ENCODE measurements around the gene UNC119B. TPM values are rescaled to one million over a fixed set of nuclear protein-coding genes. Genes with fewer than 3 reads are reported as not detected.

Gene UNC119B
- total RNA-seq, 3 donors from 2014 or later: 19.2 to 24.0 (median 22.0) TPM

- no peak for DNase-seq (ENCODE audit: low spot score in 2 of 2)
- Histone ChIP-seq H3K4me1 (no peaks in the 10 kb centered on the region), H3K27me3 (no peaks in the 10 kb centered on the region), H3K27ac (no peak overlapping the region), H3K4me3 (no peak overlapping the region), H3K9me3 (no peaks in the 10 kb centered on the region), H3K36me3 (peaks cover 6% of the 10 kb centered on the region)
- TF ChIP-seq POLR2AphosphoS5 (IDR thresholded peaks at IDR 0.05) (no peak), POLR2A (IDR thresholded peaks at IDR 0.05) (no peak)
- TF ChIP-seq, protein P1, sequence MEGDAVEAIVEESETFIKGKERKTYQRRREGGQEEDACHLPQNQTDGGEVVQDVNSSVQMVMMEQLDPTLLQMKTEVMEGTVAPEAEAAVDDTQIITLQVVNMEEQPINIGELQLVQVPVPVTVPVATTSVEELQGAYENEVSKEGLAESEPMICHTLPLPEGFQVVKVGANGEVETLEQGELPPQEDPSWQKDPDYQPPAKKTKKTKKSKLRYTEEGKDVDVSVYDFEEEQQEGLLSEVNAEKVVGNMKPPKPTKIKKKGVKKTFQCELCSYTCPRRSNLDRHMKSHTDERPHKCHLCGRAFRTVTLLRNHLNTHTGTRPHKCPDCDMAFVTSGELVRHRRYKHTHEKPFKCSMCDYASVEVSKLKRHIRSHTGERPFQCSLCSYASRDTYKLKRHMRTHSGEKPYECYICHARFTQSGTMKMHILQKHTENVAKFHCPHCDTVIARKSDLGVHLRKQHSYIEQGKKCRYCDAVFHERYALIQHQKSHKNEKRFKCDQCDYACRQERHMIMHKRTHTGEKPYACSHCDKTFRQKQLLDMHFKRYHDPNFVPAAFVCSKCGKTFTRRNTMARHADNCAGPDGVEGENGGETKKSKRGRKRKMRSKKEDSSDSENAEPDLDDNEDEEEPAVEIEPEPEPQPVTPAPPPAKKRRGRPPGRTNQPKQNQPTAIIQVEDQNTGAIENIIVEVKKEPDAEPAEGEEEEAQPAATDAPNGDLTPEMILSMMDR (IDR thresholded peaks at IDR 0.05): no peak
- intact Hi-C loops (cut with DNase I; ENCODE audit: low total_unique reads): no loop called here
Observed at GRCh38 chr12:120736404-120737331, 26.4 kb downstream of the UNC119B start.

DNA sequence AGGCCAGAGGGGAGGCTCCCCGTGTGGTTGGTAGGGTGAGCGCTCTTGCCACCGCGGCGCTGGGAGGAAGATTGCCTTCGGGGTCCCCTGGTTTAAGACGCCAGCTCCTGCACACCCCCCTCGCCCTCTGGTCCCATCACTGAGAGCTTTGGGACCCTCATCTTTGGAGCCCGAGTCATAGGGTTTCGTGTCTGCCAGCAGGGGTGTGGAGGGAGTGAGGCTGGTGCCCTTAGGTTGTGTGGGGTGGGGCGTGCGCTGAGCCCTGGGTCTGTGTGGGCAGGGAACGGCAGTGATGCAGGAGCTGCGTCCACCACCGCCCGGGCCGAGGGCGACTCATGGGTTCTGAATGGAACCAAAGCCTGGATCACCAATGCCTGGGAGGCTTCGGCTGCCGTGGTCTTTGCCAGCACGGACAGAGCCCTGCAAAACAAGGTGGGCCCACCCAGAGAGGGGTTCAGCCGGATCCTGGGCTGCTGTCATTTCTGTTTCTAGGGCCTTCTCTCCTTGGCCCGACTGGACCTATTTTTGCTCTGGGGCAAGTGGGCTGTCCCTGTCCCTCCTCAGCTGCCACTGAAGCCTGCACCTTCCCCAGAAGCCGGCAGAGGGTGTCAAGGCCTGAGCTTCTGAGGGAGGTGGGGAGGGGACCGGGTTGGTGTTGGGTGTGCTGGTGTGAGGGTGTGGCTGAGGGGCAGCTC lies 27.4 kb downstream of the UNC119B start:
- intact Hi-C loops (cut with DNase I; ENCODE audit: low total_unique reads): no loop called here
- no peak overlapping the region for H3K4me3 ChIP-seq
- no peaks in the 10 kb centered on the region for H3K4me1 ChIP-seq
- TF ChIP-seq, protein P1 (IDR thresholded peaks at IDR 0.05): no peak
- no peak for TF ChIP-seq POLR2AphosphoS5 (IDR thresholded peaks at IDR 0.05)
- TF ChIP-seq POLR2A (IDR thresholded peaks at IDR 0.05): no peak
- H3K27me3 ChIP-seq: no peaks in the 10 kb centered on the region
- H3K36me3 ChIP-seq: peaks cover 6% of the 10 kb centered on the region
- no peaks in the 10 kb centered on the region for H3K9me3 ChIP-seq
- H3K27ac ChIP-seq: no peak overlapping the region
- DNase-seq (ENCODE audit: low spot score in 2 of 2): no peak

DNA sequence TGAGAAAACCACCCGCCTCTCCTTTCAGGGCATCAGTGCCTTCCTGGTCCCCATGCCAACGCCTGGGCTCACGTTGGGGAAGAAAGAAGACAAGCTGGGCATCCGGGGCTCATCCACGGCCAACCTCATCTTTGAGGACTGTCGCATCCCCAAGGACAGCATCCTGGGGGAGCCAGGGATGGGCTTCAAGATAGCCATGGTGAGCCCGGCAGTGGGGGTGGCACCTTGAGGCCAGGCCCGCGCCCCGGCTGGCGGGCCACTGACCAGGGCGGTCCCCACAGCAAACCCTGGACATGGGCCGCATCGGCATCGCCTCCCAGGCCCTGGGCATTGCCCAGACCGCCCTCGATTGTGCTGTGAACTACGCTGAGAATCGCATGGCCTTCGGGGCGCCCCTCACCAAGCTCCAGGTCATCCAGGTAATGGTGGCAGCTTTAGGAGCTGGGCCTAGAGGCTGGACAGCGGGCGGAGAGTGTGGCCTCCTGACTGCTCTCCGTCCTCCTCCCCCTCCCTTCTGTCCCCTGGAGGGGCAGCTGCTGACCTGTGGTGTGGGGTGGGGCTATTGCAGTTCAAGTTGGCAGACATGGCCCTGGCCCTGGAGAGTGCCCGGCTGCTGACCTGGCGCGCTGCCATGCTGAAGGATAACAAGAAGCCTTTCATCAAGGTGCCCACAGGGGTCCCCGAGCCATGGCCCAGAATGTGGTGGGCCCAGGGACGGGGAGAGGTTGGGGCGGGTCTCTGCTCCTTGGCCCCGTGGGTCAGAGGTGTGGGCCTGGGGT lies 28.2 kb downstream of the UNC119B start:
- Histone ChIP-seq H3K27me3 (no peaks in the 10 kb centered on the region), H3K36me3 (peaks cover 6% of the 10 kb centered on the region), H3K27ac (no peak overlapping the region), H3K4me1 (no peaks in the 10 kb centered on the region), H3K4me3 (no peak overlapping the region), H3K9me3 (no peaks in the 10 kb centered on the region)
- DNase-seq (ENCODE audit: low spot score in 2 of 2): no peak
- intact Hi-C loops (cut with DNase I; ENCODE audit: low total_unique reads): no loop called here
- TF ChIP-seq POLR2A (IDR thresholded peaks at IDR 0.05) (no peak), POLR2AphosphoS5 (IDR thresholded peaks at IDR 0.05) (no peak)
- TF ChIP-seq, protein P1 (IDR thresholded peaks at IDR 0.05): no peak

- Histone ChIP-seq H3K4me1 (no peaks in the 10 kb centered on the region), H3K9me3 (no peaks in the 10 kb centered on the region), H3K27ac (no peak overlapping the region), H3K36me3 (peaks cover 6% of the 10 kb centered on the region), H3K4me3 (no peak overlapping the region), H3K27me3 (no peaks in the 10 kb centered on the region)
- no peak for TF ChIP-seq POLR2AphosphoS5 (IDR thresholded peaks at IDR 0.05)
- no peak for TF ChIP-seq POLR2A (IDR thresholded peaks at IDR 0.05)
- TF ChIP-seq, protein P1 (IDR thresholded peaks at IDR 0.05): no peak
- DNase-seq (ENCODE audit: low spot score in 2 of 2): no peak
- intact Hi-C loops (cut with DNase I; ENCODE audit: low total_unique reads): no loop called here
Observed at GRCh38 chr12:120739031-120739762, 28.9 kb downstream of the UNC119B start.
